ENCODE data around the gene PHETA1.
A peak's percentile ranks its signal among the peaks of the same experiment; 100 is the strongest.

PHETA1 gene

DNA sequence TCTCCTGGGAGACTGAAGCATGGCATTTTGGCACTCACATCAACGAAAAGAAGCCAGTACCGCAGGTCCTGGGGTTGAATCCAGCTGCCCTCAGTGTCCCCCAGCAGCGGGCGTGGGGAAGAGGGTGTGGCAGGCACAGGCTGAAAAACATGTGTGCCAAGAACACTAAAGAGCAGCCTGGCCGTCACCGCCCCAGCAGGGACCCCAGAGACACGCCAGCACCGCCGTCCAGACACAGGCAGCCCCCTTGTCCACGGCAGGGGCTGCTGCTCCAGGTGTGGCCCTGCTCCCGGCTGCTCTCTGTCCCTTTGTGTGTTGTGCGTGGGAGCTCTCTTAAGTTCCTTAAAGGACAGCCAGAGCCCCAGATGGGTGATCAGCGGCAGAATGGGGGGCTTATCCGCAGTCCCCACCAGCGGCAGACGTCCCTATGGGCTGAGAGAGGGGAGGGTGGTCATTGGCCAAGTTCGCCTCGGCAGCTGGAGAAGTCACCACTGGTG lies 556 bp downstream of the PHETA1 start:
- DNase-seq, result peak; percentile 52

GRCh38 chr12:111367661-111368221 lies 1.2 kb downstream of the PHETA1 start:
- DNase-seq, result no peak

GRCh38 chr12:111366583-111366982 lies 2.3 kb downstream of the PHETA1 start:
- no peak for DNase-seq

GRCh38 chr12:111366075-111366474 lies 2.8 kb downstream of the PHETA1 start:
- no peak for DNase-seq

DNA sequence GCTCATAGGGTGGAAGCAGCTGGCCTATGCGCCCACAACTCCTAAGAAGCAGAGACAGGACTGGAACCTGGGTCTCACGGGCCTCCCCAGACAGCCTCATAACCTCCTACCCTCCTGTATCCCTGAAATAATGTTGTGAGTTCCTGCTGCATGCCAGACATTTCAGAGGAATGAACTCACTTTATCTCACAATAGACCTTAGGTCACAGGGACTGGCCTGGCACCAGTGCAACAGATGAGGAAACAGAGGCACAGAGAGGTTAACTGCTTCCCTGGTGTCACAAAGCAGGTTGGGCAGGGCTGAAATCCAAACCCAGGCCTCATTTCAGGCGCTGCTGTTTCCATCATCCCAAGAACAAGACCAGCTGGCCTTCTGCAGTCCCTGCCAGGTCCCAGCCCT lies 5.3 kb downstream of the PHETA1 start:
- no peak for DNase-seq

- no peak for DNase-seq
Observed at GRCh38 chr12:111362687-111363475, 6.0 kb downstream of the PHETA1 start.

DNA sequence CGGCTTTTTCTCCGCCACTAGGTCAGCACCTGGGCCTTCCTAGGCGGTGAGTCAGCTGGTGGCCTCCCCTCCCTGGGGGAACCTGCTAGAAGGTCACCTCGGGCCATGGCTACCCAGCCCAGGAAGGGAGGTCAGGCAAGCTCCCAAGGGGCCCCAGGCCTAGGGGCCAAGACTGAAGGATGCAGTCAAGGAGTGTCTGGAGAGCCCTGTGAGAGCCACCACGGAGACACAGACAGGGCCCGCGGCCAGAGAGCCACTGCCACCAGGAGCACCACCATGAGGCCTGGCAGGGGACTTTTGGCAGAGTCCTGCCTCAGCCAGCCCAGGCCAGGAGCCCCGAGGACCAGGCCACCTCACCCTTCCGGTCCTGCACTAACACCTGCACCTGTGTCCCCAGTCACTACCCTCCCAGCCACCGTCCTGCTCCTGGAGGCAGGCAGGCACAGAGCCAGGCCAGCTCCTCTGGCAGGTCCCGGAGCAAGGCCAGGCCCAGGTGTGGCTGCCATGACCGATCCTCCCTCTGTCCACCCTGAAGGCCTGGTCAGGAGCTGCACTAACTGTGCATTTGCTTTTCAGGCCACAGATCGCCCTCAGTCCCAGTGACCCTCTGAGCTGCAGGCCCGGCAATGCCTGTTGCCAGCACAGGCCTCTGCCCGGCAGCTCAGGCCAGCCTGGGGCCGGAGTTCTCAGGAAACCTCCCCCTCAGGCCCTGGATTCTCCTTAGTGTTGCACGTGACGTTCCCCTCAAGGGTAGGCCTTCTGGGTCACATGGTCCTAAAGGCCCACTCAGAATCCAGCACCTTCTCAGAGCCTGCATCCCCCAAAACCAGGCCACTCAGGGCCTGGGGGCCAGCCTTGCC lies 6.9 kb downstream of the PHETA1 start:
- DNase-seq, result no peak

DNA sequence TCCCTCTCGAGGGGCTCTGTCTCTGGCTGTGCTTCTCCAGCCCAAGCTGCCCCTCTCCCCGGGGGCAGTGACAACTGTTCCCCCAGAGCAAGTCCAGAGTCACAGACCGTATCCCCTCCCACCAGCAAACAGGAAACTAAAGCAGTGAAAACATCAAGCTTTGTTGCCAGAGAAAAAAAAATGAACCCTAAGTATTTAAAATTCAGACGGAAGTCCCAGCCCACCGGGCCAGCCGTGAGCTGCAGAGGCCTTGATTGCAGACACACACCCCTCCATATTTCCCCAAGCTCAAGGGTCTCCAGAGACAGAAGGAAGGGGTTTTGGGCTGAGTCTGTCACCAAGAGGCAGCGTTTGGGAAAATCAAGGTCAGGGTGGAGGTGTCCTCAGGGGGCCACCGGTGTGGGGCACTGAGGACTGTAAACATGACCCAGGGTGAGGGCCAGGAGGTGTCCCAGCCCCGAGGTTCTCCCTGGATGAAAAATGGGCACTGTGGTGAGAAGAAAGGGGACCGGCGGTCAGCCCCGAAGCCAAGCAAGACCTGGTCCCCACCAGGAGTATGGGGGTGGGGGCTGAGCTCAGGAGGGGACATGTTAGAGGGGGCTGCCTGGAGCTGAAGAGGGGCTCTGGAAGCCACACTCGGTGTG lies 7.7 kb downstream of the PHETA1 start:
- no peak for DNase-seq

GRCh38 chr12:111360325-111360930 lies 8.5 kb downstream of the PHETA1 start:
- DNase-seq, result no peak

GRCh38 chr12:111359914-111360276 lies 9.0 kb downstream of the PHETA1 start:
- DNase-seq, result no peak

GRCh38 chr12:111359231-111359913 lies 9.5 kb downstream of the PHETA1 start:
- DNase-seq, result no peak

DNA sequence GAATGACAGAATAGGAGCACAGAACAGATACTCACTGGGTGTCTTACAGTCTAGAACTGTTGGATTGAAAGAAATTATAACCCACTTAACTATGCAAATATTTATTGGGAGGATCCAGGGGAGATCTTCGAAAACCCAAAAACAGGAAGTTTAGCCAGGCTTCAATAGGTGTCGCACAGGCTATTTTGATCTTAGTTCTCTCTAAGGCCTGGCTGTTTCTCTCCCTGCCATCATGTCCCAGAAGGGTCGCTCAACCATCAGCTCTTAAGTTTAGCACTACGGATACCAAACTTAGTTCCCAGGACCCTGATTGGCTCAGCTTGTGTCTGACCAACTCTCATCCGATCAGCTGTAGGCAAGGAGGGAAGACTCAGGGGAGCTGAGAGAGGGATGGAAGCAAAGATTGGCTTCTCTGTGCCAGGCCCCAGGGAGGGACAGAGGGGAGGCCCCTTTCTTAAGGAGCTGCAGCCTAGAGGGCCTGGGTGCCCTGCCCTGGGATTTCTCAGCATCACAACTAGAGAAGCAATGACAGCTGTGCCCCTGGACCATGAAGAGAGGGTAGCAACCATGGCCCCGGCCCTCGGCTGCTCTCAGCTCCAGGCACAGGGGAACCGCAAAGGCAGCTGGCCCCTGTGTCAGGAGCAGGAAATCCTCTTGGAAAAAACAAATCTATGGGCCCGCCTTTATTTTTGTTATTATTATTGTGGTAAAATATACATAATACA lies 13.5 kb downstream of the PHETA1 start:
- no peak for DNase-seq

DNA sequence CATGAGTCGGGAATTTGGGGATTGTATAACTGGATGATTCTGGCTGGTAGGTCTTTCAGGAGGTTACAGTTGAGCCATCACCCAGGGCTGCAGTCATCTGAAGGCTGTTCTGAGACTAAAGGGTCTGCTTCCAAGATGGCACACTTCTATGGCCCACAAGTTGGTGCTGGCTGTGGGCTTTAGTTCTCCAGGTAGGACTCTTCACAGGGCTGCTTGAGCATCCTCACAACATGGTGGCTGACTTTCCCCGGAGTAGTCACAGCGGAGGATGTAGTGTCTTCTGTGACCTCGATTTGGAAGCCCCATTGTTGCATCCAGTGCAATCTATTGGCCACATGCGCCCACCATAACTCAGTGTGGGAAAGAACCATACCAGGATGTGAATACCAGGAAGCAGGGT lies 14.4 kb downstream of the PHETA1 start:
- no peak for DNase-seq

DNA sequence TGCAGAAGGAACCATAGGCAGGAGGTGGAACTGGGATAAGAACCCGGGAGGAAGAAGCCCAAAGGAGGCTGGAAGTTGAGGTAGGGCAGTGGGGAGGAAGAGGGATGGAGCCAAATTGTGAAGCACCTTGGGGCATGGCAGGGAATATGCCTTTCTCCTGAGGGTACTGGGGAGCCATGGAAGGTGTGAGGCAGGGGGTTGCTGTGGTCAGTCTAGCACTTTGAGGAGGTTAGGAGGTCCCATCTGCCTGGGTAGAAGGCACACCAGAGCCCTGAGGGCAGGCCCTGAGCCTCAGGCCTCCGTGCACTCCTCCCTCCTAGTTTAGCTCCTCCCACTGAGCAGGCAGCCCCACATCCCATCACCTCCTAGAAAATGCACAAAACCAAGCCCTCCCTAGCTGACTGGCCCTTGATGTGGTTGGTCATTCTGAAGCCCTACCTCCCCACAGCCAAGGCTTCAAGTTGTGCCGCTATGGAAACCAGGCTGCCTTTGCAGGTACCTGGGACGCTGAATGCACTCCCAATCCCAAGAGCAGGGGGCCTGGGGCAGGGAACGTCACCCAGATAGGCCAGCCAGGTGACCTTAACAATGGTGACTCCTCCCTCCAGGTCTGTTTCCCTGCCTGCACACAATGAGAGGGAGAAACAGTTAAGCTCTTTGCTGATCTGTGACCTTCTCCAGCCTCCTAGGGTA lies 15.1 kb downstream of the PHETA1 start:
- DNase-seq, result no peak

DNA sequence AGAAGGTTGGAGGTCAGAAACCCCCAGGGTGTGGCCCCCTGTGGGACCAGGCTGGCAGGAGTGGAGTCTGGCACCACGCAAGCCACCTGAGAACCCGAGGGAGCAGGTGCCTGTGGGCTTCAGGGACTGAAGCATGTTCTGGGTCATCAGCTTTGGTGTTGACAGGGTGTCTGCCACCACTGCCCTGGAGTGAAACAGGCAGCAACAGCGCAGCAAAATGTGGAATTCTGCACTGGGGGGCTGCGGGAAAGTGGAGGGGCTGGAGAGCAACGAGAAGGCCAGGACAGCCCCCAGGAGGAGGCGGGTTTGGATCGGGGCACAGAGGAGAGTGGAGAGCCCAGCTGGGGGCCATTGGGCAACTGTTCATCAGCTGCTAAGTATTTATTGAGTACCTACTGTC lies 15.9 kb downstream of the PHETA1 start:
- no peak for DNase-seq

DNA sequence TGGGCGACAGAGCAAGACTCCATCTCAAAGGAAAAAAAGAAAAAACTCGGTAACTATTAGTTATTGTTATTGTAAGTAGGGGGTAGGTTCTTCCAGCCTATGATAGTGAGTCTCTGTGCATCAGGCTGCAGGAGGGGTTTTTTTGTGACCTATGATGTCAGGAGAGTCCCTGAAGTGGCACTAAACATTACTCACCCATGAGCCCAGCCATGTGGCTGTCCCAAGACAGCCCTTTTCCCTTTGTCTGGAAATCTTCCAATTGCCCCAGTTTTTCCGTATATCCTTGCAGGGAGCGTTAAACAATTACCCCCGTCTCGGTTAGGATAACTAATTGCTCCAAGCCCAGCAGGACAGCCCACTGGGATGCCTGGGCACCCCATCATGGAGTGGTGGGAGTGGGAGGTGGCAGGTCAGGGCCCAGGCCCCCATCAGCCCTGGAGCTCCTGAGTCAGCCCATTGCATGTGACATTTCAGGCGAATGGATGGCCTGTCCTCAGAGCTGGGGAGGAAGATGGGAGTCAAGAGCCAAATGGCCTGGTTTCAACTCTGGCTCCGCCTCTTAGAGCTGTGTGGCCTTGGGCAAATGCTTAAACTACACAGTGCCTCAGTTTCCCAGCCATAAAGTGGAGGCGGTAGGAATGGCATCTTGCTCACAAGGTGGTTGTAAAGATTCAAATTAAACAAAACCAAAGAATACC lies 16.4 kb downstream of the PHETA1 start:
- DNase-seq, result no peak

DNA sequence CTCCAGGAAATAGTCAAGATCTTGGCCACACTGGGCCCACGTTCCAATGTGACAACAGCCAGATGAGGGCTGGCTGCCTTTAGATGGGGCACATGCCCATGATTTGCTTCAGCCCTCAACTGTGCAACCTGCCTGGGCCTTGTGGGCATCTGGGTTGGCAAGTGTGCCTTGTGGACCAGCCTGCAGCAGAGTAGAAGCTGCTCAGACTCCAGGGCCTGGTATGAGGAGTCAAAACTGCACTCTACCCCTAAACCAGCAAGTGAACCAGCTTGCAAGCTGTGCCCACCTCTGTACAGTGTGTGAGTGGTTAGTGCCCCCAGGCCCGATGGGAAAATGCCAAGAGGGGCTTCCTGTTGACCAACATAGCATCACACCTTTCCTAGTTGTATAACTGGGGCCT lies 17.9 kb downstream of the PHETA1 start:
- DNase-seq, result no peak

DNA sequence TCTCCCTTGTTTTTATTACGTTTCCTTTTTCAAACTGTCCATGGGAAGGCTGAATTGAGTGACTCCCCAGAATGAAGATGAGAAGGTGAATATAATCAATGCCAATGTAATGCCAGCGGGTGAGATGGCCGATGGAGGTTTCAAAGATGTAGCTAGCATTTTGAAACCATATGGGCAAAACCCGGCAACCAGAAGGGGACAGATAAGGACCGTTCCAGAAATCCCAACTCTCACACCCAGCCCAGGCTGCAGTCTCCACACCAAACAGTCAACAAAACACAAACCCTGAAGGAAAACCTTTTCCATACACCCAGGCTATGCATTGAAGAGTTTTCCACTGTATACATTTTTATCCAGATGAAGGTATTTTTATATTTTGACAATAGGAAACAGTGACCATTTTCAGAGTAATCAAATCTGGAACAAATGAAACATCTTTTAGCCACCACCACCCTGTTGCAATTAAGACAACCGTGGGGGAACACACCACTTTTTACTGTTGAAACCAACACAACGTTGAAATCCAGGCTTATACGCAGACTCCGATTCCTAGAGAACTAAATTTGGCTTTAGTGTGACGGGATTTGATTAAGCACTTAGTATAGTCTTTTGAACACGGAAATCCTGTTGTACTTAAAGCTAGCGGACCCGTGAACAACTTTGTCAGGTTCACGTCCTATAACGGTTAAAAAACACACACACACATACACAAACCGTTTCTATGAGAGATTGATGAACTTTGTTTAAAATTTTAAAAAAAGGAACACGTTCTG lies 19.0 kb downstream of the PHETA1 start:
- no peak for DNase-seq

DNA sequence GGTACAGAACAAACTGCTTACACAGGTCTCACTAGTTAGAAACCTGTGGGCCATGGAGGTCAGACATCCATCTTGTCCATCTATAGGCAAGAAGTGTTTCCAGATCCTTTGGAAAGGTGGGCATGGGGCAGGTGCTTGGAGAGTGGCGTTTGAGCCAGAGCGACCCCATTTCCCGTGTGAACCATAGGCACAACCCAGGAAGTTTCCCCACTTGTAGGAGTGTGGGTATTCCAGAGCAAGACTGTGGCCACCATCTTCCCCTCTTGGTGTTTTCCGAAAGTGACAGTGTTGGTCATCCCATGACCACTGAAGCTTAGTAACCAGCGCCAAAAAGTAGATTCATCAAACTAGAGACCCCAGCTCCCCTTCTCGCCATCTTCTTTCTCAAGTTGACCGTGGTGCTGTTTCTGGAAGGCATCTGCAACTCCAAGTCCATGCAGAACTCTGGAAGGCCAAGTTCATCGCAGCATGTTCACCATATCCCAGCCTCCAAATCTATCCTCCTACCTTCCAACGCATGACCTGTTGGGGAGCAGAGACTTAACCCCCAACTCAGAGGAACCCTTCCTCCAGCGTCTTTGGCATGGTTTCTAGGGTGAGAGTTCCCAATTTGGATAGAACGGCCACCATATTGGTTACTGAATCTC lies 19.7 kb downstream of the PHETA1 start:
- DNase-seq, result no peak
